Parathyroid adenoma (tissue), 2 donors: Measurements from ENCODE around the gene TMX2.

Experiments used
- H2AFZ ChIP-seq: fragments of 300-600 bp; sonication (generic); one replicate; pipeline ENCODE4 v1.7.0; 2017; ENCODE audit warnings: antibody characterized with exemption, mild to moderate bottlenecking
- H3K27ac ChIP-seq: fragments of 300-600 bp; sonication (generic); one replicate; pipeline ENCODE4 v1.7.0; 2017
- H3K27me3 ChIP-seq: fragments of 300-600 bp; sonication (generic); one replicate; pipeline ENCODE4 v1.7.0; 2017; ENCODE audit warnings: low read length; ENCODE audit not compliant: control insufficient read depth, insufficient read depth
- H3K36me3 ChIP-seq: fragments of 300-600 bp; sonication (generic); one replicate; pipeline ENCODE4 v1.7.0; 2017; ENCODE audit warnings: low read length; ENCODE audit not compliant: control insufficient read depth, insufficient read depth
- H3K4me1 ChIP-seq: fragments of 300-600 bp; sonication (generic); one replicate; pipeline ENCODE4 v1.7.0; 2017; ENCODE audit warnings: control low read depth
- H3K4me2 ChIP-seq: fragments of 300-600 bp; sonication (generic); one replicate; pipeline ENCODE4 v1.7.0; 2017; ENCODE audit warnings: low read length
- H3K4me3 ChIP-seq: fragments of 300-600 bp; sonication (generic); one replicate; pipeline ENCODE4 v1.7.0; 2017; ENCODE audit warnings: low read depth, low read length
- H3K79me2 ChIP-seq: fragments of 300-600 bp; sonication (generic); one replicate; pipeline ENCODE4 v1.7.0; 2017; ENCODE audit warnings: control low read depth
- H3K9ac ChIP-seq: fragments of 300-600 bp; sonication (generic); one replicate; pipeline ENCODE4 v1.7.0; 2017; ENCODE audit warnings: mild to moderate bottlenecking
- H3K9me3 ChIP-seq: fragments of 300-600 bp; sonication (generic); one replicate; pipeline ENCODE4 v1.7.0; 2017; ENCODE audit warnings: low read length; ENCODE audit not compliant: control insufficient read depth
- TF ChIP-seq, protein P1 (sequence below): fragments of 300-600 bp; sonication (generic); IDR thresholded peaks from one replicate; pipeline ENCODE4 v1.7.0; 2017; ENCODE audit warnings: antibody characterized with exemption, mild to moderate bottlenecking
- donor health status: primary hyperparathyroidism.

The TMX2 gene

GRCh38 chr11:57728829-57729228 lies 16.4 kb downstream of the TMX2 start:
- Histone ChIP-seq H3K4me2 (no peak overlapping the region), H3K79me2 (peaks cover 22% of the 10 kb centered on the region), H3K36me3 (no peaks in the 10 kb centered on the region), H3K27me3 (no peaks in the 10 kb centered on the region), H3K9me3 (no peaks in the 10 kb centered on the region), H3K9ac (no peak overlapping the region), H3K27ac (no peak overlapping the region), H2AFZ (no peak overlapping the region), H3K4me1 (no peaks in the 10 kb centered on the region), H3K4me3 (no peak overlapping the region)
- TF ChIP-seq, protein P1, sequence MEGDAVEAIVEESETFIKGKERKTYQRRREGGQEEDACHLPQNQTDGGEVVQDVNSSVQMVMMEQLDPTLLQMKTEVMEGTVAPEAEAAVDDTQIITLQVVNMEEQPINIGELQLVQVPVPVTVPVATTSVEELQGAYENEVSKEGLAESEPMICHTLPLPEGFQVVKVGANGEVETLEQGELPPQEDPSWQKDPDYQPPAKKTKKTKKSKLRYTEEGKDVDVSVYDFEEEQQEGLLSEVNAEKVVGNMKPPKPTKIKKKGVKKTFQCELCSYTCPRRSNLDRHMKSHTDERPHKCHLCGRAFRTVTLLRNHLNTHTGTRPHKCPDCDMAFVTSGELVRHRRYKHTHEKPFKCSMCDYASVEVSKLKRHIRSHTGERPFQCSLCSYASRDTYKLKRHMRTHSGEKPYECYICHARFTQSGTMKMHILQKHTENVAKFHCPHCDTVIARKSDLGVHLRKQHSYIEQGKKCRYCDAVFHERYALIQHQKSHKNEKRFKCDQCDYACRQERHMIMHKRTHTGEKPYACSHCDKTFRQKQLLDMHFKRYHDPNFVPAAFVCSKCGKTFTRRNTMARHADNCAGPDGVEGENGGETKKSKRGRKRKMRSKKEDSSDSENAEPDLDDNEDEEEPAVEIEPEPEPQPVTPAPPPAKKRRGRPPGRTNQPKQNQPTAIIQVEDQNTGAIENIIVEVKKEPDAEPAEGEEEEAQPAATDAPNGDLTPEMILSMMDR = no peak

DNA sequence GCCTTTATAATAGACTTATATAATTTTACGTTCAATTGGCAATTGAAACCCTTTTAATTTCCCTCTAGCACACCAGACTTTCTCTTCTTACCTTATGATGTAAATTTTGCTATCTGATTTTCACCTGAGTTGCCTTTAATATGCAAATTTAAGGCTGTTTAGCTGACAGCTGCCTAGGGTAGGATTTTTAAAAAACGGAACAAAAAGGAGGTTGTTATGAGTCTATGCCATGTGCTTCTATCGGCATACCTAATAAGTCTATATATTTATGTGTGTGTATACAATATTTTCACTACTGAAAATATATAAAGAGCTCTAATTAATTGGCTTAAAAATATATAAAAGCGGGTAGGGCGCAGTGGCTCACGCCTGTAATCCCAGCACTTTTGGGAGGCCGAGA lies 17.1 kb downstream of the TMX2 start:
- TF ChIP-seq, protein P1 = no peak
- H2AFZ ChIP-seq = no peak overlapping the region
- H3K27me3 ChIP-seq = no peaks in the 10 kb centered on the region
- no peaks in the 10 kb centered on the region for H3K36me3 ChIP-seq
- no peaks in the 10 kb centered on the region for H3K4me1 ChIP-seq
- H3K79me2 ChIP-seq = peaks cover 23% of the 10 kb centered on the region
- no peak overlapping the region for H3K9ac ChIP-seq
- no peak overlapping the region for H3K4me3 ChIP-seq
- H3K4me2 ChIP-seq = no peak overlapping the region
- H3K9me3 ChIP-seq = no peaks in the 10 kb centered on the region
- H3K27ac ChIP-seq = no peak overlapping the region

- H3K4me1 ChIP-seq = no peaks in the 10 kb centered on the region
Measured at GRCh38 chr11:57732661-57733060, 20.3 kb downstream of the TMX2 start.

GRCh38 chr11:57735619-57736298 lies 23.4 kb downstream of the TMX2 start:
- TF ChIP-seq, protein P1 = no peak
- Histone ChIP-seq H3K27me3 (no peaks in the 10 kb centered on the region), H3K36me3 (no peaks in the 10 kb centered on the region), H3K27ac (no peak overlapping the region), H3K4me1 (no peaks in the 10 kb centered on the region), H3K4me2 (no peak overlapping the region), H3K9ac (no peak overlapping the region), H2AFZ (no peak overlapping the region), H3K4me3 (no peak overlapping the region), H3K79me2 (peaks cover 16% of the 10 kb centered on the region), H3K9me3 (no peaks in the 10 kb centered on the region)

More at GRCh38 chr11:57732661-57733060, 20.3 kb downstream of the TMX2 start:
- no peaks in the 10 kb centered on the region for H3K9me3 ChIP-seq
- no peak overlapping the region for H3K9ac ChIP-seq
- peaks cover 23% of the 10 kb centered on the region for H3K79me2 ChIP-seq
- H3K4me3 ChIP-seq = no peak overlapping the region
- H3K27ac ChIP-seq = no peak overlapping the region
- no peak overlapping the region for H3K4me2 ChIP-seq
- no peaks in the 10 kb centered on the region for H3K36me3 ChIP-seq
- no peaks in the 10 kb centered on the region for H3K27me3 ChIP-seq
- TF ChIP-seq, protein P1 = no peak
- H2AFZ ChIP-seq = no peak overlapping the region
